ENCODE measurements around the gene COL4A1.

GRCh38 chr13:110329798-110330461, 23.0 kb upstream of the COL4A1 start:
- no peak for TF ChIP-seq CTCF (IDR thresholded peaks at IDR 0.05)
- TF ChIP-seq POLR2A (IDR thresholded peaks at IDR 0.05) = no peak
